ENCODE measurements around the gene BANF2.
"Not testable (repeated sequence)": the region's sequence is repeated elsewhere in the genome, so short reads cannot be mapped to it uniquely, and the experiment has no call there.

The BANF2 gene

GRCh38 chr20:17761604-17762003 is 61.8 kb downstream of the BANF2 start:
- in situ Hi-C loops (cut with MboI; ENCODE audit: low sequenced_read_pairs) = no loop called here

- in situ Hi-C loops (cut with MboI; ENCODE audit: low sequenced_read_pairs) = no loop called here
Observed at GRCh38 chr20:17762243-17762872, 62.6 kb downstream of the BANF2 start.

- in situ Hi-C loops (cut with MboI; ENCODE audit: low sequenced_read_pairs) = no loop called here
Observed at GRCh38 chr20:17762873-17763557, 63.2 kb downstream of the BANF2 start.

- in situ Hi-C loops (cut with MboI; ENCODE audit: low sequenced_read_pairs) = no loop called here
Observed at GRCh38 chr20:17765017-17765416, 65.3 kb downstream of the BANF2 start.

GRCh38 chr20:17765584-17765983 is 65.8 kb downstream of the BANF2 start:
- in situ Hi-C loops (cut with MboI; ENCODE audit: low sequenced_read_pairs) = no loop called here

- in situ Hi-C loops (cut with MboI; ENCODE audit: low sequenced_read_pairs) = no loop called here
Observed at GRCh38 chr20:17766226-17766625, 66.5 kb downstream of the BANF2 start.

- in situ Hi-C loops (cut with MboI; ENCODE audit: low sequenced_read_pairs) = no loop called here
Observed at GRCh38 chr20:17767624-17768023, 67.9 kb downstream of the BANF2 start.

- in situ Hi-C loops (cut with MboI; ENCODE audit: low sequenced_read_pairs) = no loop called here
Observed at GRCh38 chr20:17768271-17768670, 68.5 kb downstream of the BANF2 start.

GRCh38 chr20:17769716-17770115 is 70.0 kb downstream of the BANF2 start:
- in situ Hi-C loops (cut with MboI; ENCODE audit: low sequenced_read_pairs) = not testable (repeated sequence)

- in situ Hi-C loops (cut with MboI; ENCODE audit: low sequenced_read_pairs) = no loop called here
Observed at GRCh38 chr20:17771206-17772004, 71.6 kb downstream of the BANF2 start.

- in situ Hi-C loops (cut with MboI; ENCODE audit: low sequenced_read_pairs) = no loop called here
Observed at GRCh38 chr20:17772005-17772343, 72.2 kb downstream of the BANF2 start.

GRCh38 chr20:17773619-17774018 is 73.9 kb downstream of the BANF2 start:
- in situ Hi-C loops (cut with MboI; ENCODE audit: low sequenced_read_pairs) = no loop called here

- in situ Hi-C loops (cut with MboI; ENCODE audit: low sequenced_read_pairs) = no loop called here
Observed at GRCh38 chr20:17775600-17775999, 75.8 kb downstream of the BANF2 start.

- in situ Hi-C loops (cut with MboI; ENCODE audit: low sequenced_read_pairs) = no loop called here
Observed at GRCh38 chr20:17776551-17776950, 76.8 kb downstream of the BANF2 start.

- in situ Hi-C loops (cut with MboI; ENCODE audit: low sequenced_read_pairs) = not testable (repeated sequence)
Observed at GRCh38 chr20:17779011-17779410, 79.2 kb downstream of the BANF2 start.

GRCh38 chr20:17782768-17783167 is 83.0 kb downstream of the BANF2 start:
- in situ Hi-C loops (cut with MboI; ENCODE audit: low sequenced_read_pairs) = no loop called here

GRCh38 chr20:17783671-17784070 is 83.9 kb downstream of the BANF2 start:
- in situ Hi-C loops (cut with MboI; ENCODE audit: low sequenced_read_pairs) = no loop called here

- in situ Hi-C loops (cut with MboI; ENCODE audit: low sequenced_read_pairs) = no loop called here
Observed at GRCh38 chr20:17785007-17785406, 85.2 kb downstream of the BANF2 start.
